Subcutaneous adipose tissue (tissue), 4 donors: ENCODE data around the gene BMF. TPM values are rescaled to one million over a fixed set of nuclear protein-coding genes. Genes with fewer than 3 reads are reported as not detected.

Experiments used
- CTCF ChIP-seq: fragments of 450-650 bp; IDR thresholded peaks from one replicate; pipeline ENCODE4 v1.5.1; 2016; ENCODE audit warnings: low read depth, mild to moderate bottlenecking, control low read depth, antibody characterized with exemption, moderate library complexity
- total RNA-seq, 4 donors: library from RNA; depleted of rRNA; stranded (reverse); fragments of >200 nt; gene quantifications; one replicate each; pipeline ENCODE4 v1.1.0, GENCODE V29; 2016

Gene BMF
- total RNA-seq, 4 donors from 2014 or later, result 4.9 to 12.9 (median 6.6) TPM

DNA sequence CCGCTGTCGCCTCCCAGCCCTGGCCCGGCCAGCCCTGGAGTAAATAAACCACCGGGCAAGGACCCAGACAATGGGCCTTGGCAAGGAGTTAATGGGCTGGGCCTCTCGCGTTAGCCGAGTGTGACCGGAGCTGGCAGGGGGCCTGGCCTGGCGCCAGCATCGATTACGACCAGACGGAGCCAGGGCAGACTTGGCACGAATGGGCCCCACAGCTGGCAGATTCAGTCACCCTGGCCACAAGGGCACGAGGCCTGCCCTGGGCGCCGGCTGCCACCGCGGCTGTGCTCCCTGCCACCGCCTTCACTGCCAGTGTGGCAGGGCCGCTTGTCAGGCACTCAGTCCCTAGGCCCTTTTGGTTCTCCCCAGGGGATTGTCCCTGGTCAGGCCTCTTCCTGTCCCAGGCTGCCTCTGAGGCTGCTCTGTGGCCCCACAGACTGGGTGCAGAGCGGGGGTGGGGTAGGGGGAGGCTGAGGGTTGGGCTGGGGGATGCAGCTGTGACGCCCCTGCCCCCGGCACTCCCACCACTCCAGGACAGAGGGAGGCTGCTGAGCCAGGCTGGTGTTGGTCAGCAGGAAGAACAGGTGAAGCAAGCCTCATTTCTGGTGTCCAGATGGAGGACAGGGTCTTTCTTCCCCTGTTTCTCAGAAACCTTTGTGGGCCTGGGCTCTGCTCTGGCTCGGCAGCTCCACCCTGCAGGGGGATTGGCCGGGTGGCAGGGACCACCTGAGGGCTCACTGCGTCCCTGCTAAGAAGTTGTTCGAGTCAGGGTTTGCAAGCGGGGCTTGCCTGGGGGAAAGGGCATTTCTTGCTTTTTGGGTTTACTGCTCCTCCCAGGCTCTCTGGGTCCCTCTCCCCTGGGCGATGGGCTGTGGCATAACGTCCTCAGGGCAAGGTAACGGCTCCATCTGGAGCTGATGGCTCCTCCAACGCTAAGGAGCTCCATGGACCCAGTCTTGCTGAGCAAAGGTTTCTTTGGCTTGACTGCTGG lies 39.2 kb downstream of the BMF start:
- no peak for TF ChIP-seq CTCF

- no peak for TF ChIP-seq CTCF
These were observed 40.6 kb downstream of the BMF start for GRCh38 chr15:40067921-40068624.

GRCh38 chr15:40066589-40066988 lies 42.1 kb downstream of the BMF start:
- TF ChIP-seq CTCF, result no peak

- no peak for TF ChIP-seq CTCF
These were observed 43.5 kb downstream of the BMF start for GRCh38 chr15:40065166-40065565.

DNA sequence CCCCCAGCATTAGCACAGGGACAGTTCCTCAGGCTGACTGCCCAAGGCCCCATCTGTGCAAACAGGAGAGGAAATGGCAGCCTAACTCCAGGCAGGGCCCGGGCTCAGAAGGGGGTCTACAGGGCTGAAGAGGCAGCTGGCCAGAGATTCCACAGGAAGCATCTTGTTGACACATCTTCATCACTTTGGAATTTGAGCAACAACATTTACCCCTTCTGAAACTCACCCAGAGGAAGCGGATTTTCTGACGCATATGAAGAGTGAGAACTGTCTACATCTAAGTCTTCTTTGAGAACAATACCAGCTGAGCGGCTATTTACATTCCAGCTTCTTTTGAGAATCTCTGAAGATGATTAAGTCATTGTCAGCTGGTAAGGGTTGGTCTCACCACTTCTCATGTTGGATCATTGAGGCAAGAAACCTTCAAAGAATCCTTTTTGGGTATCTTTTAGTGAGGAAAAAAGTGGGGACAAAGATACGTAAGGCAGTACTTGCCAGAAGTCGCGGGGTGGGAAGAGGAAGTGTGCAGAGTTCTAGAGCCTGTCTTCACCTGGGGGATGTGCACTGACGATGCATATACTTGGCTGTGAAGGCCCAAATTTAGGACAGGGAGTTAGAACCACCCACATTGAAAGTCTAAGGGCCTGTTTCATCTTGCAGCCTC lies 44.3 kb downstream of the BMF start:
- TF ChIP-seq CTCF, result no peak

GRCh38 chr15:40063563-40064011 lies 45.1 kb downstream of the BMF start:
- TF ChIP-seq CTCF, result no peak
